Osteocyte (in vitro differentiated cells): ENCODE measurements around the gene ANKH. TPM values are rescaled to one million over a fixed set of nuclear protein-coding genes. Genes with fewer than 3 reads are reported as not detected.

Source experiments
- DNase-seq: peaks from one replicate; pipeline ENCODE4 v3.0.0; 2021; ENCODE audit warnings: mixed read lengths; ENCODE audit not compliant: unreplicated experiment; ENCODE audit errors: extremely low spot score
- H3K27ac Mint-ChIP-seq: one replicate; pipeline ENCODE4 v1.8.0; 2021; ENCODE audit warnings: mild to moderate bottlenecking, mixed read lengths; ENCODE audit not compliant: unreplicated experiment
- H3K27me3 Mint-ChIP-seq: one replicate; pipeline ENCODE4 v1.8.0; 2021; ENCODE audit warnings: mixed read lengths; ENCODE audit not compliant: unreplicated experiment
- H3K36me3 Mint-ChIP-seq: one replicate; pipeline ENCODE4 v1.8.0; 2021; ENCODE audit warnings: mixed read lengths; ENCODE audit not compliant: unreplicated experiment
- H3K4me1 Mint-ChIP-seq: one replicate; pipeline ENCODE4 v1.8.0; 2021; ENCODE audit warnings: mixed read lengths; ENCODE audit not compliant: unreplicated experiment
- H3K4me3 Mint-ChIP-seq: one replicate; pipeline ENCODE4 v1.8.0; 2021; ENCODE audit warnings: mild to moderate bottlenecking, moderate library complexity, mixed read lengths; ENCODE audit not compliant: unreplicated experiment
- H3K9me3 Mint-ChIP-seq: one replicate; pipeline ENCODE4 v1.8.0; 2021; ENCODE audit warnings: mixed read lengths; ENCODE audit not compliant: unreplicated experiment
- CTCF ChIP-seq: fragments of 200-600 bp; sonication (generic); IDR thresholded peaks from 2 replicates; pipeline ENCODE4 v1.5.0; 2021; ENCODE audit warnings: antibody characterized with exemption, mild to moderate bottlenecking, moderate library complexity
- total RNA-seq: library from RNA; stranded (reverse); gene quantifications from 2 replicates; pipeline ENCODE4 v1.2.1, GENCODE V29; 2021

Gene ANKH
- total RNA-seq, 1 donor from 2014 or later, result 50.8 TPM

GRCh38 chr5:14710313-14710994 lies 161.1 kb downstream of the ANKH start:
- Mint-ChIP-seq H3K4me3 (no peak overlapping the region), H3K9me3 (no peaks in the 10 kb centered on the region), H3K4me1 (peaks cover 4% of the 10 kb centered on the region), H3K27ac (no peak overlapping the region), H3K27me3 (no peaks in the 10 kb centered on the region), H3K36me3 (peaks cover 44% of the 10 kb centered on the region)
- no peak for TF ChIP-seq CTCF
- DNase-seq, result no peak

- H3K27ac Mint-ChIP-seq, result no peak overlapping the region
Observed at GRCh38 chr5:14708551-14708950, 163.0 kb downstream of the ANKH start.

GRCh38 chr5:14707811-14708390 lies 163.7 kb downstream of the ANKH start:
- no peak for TF ChIP-seq CTCF
- no peak overlapping the region for H3K4me3 Mint-ChIP-seq
- peaks cover 4% of the 10 kb centered on the region for H3K4me1 Mint-ChIP-seq
- peaks cover 50% of the 10 kb centered on the region for H3K36me3 Mint-ChIP-seq
- H3K27ac Mint-ChIP-seq, result no peak overlapping the region
- no peak for DNase-seq
- H3K9me3 Mint-ChIP-seq, result no peaks in the 10 kb centered on the region
- H3K27me3 Mint-ChIP-seq, result no peaks in the 10 kb centered on the region

More at GRCh38 chr5:14708551-14708950, 163.0 kb downstream of the ANKH start:
- TF ChIP-seq CTCF, result no peak
- no peaks in the 10 kb centered on the region for H3K27me3 Mint-ChIP-seq
- H3K36me3 Mint-ChIP-seq, result peaks cover 44% of the 10 kb centered on the region
- DNase-seq, result no peak
- H3K4me3 Mint-ChIP-seq, result no peak overlapping the region
- peaks cover 4% of the 10 kb centered on the region for H3K4me1 Mint-ChIP-seq
- H3K9me3 Mint-ChIP-seq, result no peaks in the 10 kb centered on the region

GRCh38 chr5:14706615-14707021 lies 165.0 kb downstream of the ANKH start:
- no peak for DNase-seq
- Mint-ChIP-seq H3K36me3 (peaks cover 43% of the 10 kb centered on the region), H3K4me3 (no peak overlapping the region), H3K9me3 (no peaks in the 10 kb centered on the region), H3K27me3 (no peaks in the 10 kb centered on the region), H3K4me1 (peaks cover 4% of the 10 kb centered on the region), H3K27ac (no peak overlapping the region)
- TF ChIP-seq CTCF, result no peak

GRCh38 chr5:14705556-14705955 lies 166.0 kb downstream of the ANKH start:
- H3K27ac Mint-ChIP-seq, result no peak overlapping the region
- peaks cover 4% of the 10 kb centered on the region for H3K4me1 Mint-ChIP-seq
- H3K9me3 Mint-ChIP-seq, result no peaks in the 10 kb centered on the region
- peaks cover 38% of the 10 kb centered on the region for H3K36me3 Mint-ChIP-seq
- DNase-seq, result no peak
- TF ChIP-seq CTCF, result no peak
- H3K4me3 Mint-ChIP-seq, result no peak overlapping the region
- no peaks in the 10 kb centered on the region for H3K27me3 Mint-ChIP-seq
